GM19438 (cell line): ENCODE data around the gene SMG7.

Experiments
- ATAC-seq: cut with Tn5 transposase; IDR thresholded peaks from one replicate; pipeline ENCODE4 v1.9.1; 2021; ENCODE audit warnings: low read depth; ENCODE audit not compliant: unreplicated experiment

Gene SMG7

DNA sequence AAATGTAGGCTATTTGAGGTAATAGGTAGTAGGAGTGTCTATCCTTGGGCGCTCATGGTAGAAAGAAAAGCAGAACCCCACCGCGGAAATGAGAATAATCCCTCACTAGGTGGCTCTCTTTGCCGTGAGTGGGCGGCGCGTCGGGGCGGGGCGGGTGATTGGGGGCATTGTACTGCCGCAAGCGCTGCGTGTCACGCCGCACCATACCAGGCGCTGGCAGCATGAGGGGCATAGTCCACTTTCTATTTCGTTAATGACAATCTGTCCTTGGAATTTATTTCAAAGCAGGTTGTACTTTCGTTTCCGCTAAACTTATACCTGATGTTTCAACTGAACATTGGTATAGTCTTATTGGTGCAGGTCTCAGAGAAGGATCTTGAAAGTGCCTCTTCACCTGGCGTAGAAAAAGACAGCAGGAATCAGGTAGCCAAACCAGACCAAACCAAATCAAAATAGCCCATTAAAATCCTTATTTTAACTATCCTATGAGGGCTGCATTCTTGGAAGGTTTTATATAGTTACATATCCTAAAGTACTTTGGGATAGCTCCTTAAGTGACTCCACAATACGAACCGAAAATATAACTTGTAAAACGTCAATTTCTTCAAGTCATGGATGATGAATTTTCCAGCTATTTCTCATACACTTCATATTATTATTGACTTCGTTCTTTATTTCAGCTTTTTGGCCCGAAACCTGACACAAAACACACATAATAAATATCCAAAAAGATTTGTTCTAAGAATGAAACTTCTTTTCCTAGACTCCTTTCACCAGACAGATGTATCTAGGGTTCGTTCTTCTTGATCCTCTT, 1.9 kb upstream of the SMG7 start:
- ATAC-seq: no peak

DNA sequence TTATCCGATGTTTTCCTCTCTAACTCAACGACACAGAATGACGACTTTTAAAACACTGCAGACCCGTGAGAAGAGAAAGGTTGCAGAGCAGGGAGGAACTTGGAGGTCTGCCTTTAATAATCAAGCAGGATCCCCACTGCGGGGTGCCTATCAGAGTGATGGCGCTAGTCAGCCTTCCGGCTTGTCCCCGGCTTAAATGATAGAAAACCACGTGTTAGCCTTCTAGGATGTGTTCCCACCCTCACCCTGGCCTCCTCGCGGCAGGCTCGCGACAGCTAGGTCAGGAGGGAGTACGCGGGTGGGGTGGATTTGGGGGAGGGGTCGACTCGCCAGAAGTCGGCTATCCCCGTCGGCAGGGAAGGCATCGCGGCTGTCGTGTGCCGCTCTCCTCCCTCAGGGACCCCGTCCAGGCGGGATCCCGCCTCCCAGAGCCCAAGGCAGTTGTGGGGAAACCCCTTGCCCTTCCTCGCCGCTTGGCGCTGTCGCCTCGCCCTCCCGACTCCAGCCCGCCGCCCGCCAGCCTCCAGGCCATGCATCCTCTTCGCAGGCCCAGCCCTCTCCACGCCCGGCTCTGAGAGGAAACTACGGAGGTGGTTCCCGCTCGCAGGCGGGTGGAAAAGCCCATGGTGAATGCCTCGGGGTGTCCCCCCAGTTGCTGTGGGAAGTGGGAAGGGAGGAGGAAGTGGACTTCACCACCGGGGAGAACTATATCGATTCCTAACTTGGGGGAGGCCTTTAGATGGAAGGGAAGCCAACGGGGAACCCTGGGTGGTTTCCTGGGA, 1.1 kb upstream of the SMG7 start:
- ATAC-seq: peak; percentile 35

DNA sequence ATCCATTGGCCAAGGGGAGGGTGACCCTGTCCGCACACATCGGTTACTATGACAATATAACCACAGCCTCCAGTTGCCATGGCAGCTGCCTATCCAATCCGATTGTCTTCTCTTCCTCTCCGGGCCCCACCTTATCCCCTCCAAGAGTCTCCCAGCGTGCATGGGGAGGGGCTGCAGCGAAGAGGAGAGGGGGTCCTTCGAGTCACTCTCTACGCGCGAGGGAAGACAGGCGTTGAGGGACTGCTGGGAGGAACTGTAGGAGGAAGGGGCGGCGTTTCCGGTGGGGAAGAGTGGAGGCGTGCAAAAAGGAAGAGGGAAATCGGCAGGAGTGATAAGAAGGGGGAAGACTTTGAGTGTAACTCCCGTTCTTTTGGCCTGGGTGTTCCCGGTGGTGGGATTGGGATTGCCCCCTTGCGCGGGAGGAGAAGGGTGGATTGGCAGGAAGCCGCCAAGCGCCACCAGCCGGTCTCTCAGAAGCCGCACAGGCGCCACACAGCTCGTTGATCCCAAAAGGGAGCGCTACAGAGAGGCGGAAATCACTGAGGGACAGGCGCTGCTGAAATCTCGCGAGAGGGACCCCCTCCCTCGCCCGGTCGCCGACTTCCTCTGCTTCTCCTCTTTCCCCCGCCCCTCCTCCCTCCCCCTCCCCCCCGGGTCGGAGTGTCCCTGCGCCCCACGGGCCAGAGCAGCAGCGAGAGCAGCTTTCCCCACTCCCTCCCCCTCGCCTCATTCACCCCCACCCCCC, 384 bp upstream of the SMG7 start:
- peak; percentile 49 for ATAC-seq

DNA sequence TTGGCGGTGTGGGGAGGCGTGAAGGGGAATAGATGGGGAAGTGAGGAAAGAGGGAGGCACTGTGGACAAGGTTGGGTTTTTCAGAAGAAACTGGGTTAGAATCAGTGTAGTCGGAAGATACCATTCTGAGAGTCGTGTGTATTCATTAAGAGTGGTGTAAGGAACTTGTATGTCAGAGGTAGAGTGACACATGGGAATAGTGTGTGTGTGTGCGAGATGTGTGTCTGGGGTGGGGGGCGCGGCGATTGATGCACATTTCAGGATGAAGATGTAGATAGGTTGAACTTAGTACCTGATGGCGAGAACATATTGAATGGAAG, 878 bp downstream of the SMG7 start:
- no peak for ATAC-seq

DNA sequence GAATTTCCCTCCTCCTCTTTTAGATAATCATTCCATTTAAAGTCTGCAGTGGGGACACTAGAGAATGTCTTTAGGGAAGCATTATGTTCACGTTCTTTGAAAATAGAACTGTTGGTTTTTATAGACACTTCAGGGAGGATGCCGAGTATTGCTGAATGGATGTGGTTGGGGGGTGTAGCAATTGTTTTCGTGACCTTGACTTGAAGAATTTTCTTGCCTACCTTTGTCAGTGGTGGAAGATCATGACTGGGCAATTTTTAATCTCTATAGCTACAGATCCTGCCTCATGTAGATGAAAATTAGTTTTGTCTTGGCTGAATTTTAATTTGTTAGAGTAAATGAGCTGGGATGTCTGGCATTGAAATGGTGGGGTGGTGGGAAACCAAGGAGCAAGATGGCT, 3.8 kb downstream of the SMG7 start:
- ATAC-seq: no peak

DNA sequence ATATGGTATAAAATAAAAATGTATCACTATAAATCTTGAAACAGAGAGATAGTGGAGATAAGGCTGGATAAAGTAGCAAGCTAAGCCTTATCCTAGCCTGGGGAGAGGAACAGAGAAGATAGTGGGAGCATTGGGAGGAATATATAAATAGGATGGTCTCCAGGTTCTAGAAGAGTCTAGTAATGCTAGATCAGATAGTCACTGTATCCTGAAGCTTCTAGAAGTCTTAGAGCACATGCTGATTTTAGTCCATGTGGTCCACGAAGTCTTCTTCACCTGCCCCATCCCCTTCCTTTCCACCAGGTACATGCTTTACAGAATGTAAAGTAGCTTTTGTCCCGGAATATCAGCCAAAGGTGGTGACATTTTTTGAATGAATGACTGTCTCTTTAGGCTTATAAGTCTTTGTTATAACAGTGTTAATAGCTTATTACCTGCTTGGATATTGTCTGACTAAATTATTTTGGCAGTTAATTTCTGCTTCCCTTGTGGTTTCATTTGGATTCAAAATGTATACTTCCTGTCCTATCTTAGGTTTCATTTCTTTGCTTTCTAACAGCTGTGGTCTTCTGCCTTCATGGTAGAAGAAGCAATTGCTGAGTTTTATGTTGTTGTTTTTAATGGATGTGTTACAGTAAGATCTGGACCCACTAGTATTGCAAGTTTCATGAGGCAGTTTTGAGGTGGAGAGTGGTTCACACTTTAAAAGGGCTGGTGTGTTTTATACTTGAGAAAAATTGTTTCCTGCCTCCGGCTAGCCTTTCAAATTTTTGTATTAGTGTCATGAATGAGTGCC, 5.9 kb downstream of the SMG7 start:
- ATAC-seq: peak; percentile 57

DNA sequence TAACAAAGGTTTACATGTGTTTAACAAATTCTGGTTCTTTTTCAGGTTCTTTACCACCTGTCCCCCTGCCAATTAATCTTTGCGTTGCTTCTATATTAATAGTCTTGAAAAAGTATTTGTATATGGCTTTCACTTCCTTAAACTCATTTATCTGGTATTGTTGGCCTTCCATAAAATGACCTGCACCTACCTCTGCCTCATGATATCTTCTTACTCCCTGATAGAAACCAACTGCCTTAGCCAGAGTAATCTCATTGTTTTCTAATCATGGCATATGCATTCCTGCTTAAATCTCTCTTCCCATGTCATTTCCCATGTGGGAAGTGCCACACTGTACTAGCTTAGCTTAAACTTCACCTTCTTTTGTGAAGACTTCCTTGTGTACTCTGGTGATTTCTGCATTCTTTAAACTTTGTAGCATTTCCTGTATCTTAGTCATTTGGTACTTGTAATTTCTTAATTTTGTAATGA, 8.7 kb downstream of the SMG7 start:
- ATAC-seq: peak; percentile 48

DNA sequence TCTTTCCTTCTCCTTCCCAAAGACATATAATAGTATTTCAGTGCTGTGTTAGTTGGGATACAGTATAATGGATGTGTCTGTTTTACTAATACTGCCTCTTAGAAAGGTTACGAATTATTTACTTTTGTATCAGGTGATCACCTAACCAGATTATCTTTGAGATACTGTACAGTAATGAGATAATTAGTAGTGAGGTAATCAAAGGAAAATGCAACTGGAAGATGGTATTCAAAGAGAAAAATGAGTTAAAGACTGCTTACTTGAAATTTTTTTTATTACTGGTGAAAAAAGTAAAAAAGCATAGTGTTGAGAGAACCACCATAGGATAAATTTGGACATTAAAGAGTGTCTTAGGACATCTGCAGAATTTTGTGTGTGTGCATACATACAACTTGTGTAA, 10.9 kb downstream of the SMG7 start:
- ATAC-seq: no peak

DNA sequence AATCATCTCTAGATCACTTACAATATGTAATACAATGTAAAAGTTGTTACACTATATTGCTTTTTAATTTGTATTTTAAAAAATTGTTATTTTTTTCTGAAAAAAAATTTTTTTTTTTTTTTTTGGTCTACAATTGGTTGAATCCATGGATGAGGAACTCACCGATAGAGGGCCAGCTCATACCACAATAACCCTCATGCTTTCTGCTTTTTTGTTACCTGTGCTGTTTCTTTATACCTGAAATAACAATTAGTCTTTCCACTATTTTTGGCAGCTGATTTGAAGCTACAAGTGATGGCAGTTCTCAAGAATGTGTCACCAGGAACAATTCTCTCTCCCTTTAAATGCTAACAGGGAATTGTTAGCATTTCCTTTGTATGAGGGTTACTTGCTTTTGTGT, 12.0 kb downstream of the SMG7 start:
- ATAC-seq: no peak

DNA sequence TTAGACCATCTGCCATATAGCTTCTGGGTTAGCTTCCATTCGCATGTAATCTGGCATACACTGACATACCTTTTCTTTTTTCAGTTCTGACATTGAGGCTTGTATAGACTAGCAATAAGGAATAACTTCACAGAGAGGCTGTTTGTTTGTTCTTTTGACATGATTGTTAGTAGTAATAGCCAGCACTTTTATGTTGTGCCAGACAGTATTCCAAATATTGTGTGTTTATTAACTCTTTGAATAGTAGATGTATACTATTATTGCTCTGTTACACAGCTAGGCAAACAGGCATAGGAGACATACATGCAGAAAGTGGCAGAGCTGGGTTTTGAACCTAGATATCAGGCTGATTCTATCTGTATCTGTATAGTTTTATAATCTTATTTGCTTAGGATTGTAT, 12.6 kb downstream of the SMG7 start:
- no peak for ATAC-seq

DNA sequence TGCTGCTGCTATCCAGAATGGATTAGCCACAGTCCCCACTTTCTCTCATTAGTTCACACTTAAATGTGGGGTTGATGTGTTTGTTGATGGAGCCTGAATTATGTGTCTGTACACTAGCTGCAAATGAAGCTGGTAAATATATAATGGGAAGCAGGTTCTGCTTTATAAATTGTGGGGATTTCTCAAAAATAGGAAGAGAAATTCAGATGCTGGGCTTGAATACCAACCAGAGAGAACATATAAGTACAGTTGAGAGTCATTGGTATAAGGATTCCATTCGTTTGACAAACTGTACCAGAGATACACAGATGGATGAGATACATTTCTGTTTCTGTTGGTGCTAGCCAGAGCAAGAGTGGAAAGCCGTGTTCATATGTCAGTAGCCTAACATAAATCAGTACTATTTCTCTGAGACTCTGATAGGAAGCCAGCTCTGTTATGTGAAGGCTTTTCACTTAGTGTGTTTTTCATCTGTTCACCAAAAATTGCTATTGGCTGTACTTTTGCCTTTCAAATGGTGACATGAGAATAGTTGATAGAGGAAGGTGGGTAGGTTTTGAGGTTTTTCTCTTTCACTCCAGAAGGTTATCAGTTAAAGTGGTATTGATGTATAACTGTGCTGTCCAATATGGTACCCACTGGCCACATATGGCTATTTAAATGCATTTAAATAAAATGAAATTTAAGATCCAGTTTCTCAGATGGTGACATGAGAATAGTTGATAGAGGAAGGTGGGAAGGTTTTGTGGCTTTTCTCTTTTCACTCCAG, 15.6 kb downstream of the SMG7 start:
- no peak for ATAC-seq

DNA sequence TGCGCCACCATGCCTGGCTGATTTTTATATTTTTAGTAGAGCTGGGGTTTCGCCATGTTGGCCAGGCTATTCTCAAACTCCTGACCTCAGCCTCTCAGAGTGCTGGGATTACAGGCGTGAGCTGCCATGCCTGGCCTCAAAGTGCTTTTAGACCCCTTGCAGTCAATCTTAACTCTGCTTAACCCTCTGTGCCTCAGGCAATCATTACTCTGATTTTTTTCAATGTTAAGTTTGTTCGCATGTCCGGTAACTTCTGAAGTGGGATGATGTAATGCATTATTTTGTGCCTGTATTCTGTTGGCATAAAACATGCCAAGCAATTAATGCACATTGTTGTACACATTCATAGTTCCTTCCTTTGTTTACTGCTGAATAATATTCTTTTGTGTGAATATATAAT, 18.6 kb downstream of the SMG7 start:
- no peak for ATAC-seq

DNA sequence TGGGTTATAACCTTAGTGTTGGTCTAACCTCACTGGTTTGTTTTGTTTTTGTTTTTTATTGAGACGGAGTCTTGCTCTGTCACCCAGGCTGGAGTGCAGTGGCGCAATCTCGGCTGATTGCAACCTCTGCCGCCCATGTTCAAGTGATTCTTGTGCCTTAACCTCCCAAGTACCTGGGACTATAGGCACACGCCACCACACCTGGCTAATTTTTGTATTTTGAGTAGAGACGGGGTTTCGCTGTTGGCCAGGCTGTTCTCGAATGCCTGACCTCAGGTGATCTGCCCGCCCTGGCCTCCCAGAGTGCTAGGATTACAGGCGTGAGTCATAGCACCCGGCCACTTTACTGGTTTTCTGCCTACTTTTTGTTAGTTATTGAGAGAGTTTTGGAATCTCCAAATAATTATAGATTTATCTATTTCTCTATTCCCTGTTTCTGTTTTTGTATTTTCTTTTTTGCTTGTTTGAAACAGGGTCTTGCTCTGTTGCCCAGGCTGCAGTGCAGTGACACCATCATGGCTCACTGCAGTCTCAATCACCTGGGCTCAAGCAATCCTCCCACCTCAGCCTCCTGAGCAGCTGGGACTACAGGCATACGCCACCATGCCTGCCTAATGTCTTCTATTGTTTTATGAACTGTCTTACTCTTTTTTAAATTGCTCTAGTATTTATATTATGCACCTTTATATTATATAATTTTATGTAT, 21.4 kb downstream of the SMG7 start:
- no peak for ATAC-seq

DNA sequence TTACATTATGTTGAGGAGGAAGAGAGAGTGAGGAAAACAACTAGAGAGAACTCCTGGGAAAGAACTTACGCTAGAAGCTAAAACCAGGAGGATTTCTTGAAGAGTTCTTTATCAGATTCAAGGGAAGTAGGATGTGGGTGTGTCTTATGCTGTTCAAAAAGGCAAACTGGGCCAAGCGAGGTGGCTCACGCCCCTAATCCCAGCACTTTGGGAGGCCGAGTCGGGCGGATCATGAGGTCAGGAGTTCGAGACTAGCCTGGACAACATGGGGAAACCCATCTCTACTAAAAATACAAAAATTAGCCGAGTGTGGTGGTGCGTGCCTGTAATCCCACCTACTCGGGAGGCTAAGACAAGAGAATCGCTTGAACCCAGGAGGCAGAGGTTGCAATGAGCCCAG, 23.1 kb downstream of the SMG7 start:
- no peak for ATAC-seq

DNA sequence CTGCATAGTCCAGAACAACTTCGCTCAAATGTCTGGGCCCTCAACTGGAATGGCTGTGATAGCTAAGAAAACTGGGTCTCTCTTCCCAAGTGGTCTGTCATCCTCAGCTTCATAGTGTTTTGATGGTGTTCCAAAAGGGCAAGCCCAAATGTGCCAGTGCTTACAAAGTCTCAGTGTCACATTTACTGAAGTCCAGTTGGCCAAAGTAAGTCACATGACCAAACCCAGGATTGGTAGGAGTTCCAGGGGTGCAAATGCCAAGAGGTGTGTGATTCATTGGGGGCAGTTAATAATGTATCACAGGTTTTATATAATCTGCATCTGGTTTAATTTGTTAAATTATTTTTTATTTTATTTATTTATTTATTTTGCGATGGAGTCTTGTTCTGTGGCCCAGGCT, 24.9 kb downstream of the SMG7 start:
- ATAC-seq: no peak

DNA sequence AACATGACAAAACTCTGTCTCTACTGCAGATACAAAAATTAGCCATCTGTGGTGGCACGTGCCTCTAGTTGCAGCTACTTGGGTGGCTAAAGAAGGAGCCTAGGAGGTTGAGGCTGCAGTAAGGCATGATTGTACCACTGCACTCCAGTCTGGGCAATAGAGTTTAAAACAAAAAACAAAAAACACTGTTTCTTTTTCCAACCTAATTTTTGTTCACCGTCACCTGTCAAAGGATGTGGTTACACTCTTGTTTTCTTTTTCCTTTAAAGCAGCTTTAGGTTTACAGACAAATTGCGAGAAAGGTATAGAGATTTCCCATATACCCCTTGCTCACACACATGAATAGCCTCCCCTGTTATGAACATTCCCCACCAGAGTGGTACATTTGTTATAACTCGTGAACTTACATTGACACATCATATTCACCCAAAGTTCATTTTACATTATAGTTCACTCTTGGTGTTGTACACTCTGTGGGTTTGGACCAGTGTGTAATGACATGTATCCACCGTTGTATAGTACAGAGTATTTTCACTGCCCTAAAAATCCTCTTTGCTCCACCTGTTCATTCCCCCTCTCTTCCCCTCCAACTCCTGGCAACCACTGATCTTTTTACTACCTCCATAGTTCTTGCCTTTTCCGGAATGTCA, 26.2 kb downstream of the SMG7 start:
- no peak for ATAC-seq

DNA sequence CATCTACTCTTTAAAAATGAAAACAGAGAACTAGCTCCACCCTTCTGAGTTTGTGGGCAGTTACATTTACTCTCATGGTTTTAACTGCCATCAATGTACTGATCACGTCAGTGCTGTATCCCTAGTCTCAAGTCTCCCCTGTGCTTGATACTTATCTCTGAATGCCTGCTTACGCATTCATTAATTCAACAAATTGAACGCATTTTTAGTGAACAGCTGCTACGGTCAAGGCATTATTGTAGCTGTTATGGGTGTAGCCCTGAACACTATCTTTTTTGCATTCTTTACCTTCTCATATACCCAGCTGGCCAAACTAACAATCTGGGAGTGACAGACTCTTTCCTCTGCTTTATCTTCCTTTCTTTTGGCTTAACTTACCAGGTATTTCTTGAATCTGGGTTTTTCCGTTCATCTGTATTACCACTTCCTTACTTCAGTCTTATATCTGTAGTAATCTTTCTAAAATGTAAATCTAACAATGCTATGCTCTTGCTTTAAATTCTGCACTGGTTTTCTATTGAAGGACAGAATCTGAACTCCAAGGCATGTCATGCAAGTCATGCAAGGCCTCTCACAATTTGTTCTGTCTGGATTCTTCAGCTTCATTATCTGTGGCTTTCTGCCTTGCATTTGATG, 33.3 kb downstream of the SMG7 start:
- ATAC-seq: no peak

DNA sequence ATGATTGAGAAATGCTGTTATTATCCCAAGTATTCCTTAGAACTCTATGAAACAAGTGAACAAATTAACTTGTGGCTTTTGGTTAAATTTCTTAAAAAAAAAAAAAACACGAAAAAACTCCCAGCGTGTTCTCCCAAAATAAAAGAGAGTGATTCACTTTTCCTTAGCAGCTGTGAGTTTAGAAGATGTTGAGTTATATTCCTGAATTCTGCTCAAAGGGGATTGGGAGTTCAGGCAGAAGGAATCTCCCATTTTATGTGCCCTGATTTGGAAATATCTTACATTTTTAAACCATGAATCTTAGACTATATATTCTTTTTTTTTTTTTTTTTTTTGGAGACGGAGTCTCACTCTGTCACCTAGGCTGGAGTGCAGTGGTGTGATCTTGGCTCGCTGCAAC, 34.3 kb downstream of the SMG7 start:
- ATAC-seq: no peak
